ENCODE data around the gene GZMM.
A peak's percentile ranks its signal among the peaks of the same experiment; 100 is the strongest.

The GZMM gene

GRCh38 chr19:512547-513365 is 31.1 kb upstream of the GZMM start:
- DNase-seq, result no peak

GRCh38 chr19:513368-514165 is 30.3 kb upstream of the GZMM start:
- DNase-seq, result no peak

GRCh38 chr19:514166-514663 is 29.6 kb upstream of the GZMM start:
- no peak for DNase-seq

GRCh38 chr19:517721-518597 is 25.9 kb upstream of the GZMM start:
- DNase-seq, result no peak

GRCh38 chr19:518598-519231 is 25.1 kb upstream of the GZMM start:
- no peak for DNase-seq

GRCh38 chr19:519449-519865 is 24.4 kb upstream of the GZMM start:
- no peak for DNase-seq

GRCh38 chr19:522726-523125 is 21.1 kb upstream of the GZMM start:
- DNase-seq, result no peak

- no peak for DNase-seq
Observed at GRCh38 chr19:524062-524674, 19.7 kb upstream of the GZMM start.

GRCh38 chr19:525029-525428 is 18.8 kb upstream of the GZMM start:
- DNase-seq, result no peak

- no peak for DNase-seq
Observed at GRCh38 chr19:525857-526419, 17.9 kb upstream of the GZMM start.

GRCh38 chr19:530134-531008 is 13.5 kb upstream of the GZMM start:
- DNase-seq, result no peak

- DNase-seq, result peak; percentile 83
Observed at GRCh38 chr19:531009-531752, 12.7 kb upstream of the GZMM start.

- DNase-seq, result no peak
Observed at GRCh38 chr19:531753-532560, 11.9 kb upstream of the GZMM start, which contains the start of gene CDC34. TSS of gene CDC34 (plus strand) at chr19:531760. CDS start at chr19:531932, 172 bp downstream.

- no peak for DNase-seq
Observed at GRCh38 chr19:532561-533363, 11.1 kb upstream of the GZMM start.

- no peak for DNase-seq
Observed at GRCh38 chr19:533364-534058, 10.3 kb upstream of the GZMM start.

- DNase-seq, result no peak
Observed at GRCh38 chr19:534088-534487, 9.8 kb upstream of the GZMM start.

Measured in GDM1 (cell line).